ENCODE data around the gene ITPR1. TPM values are rescaled to one million over a fixed set of nuclear protein-coding genes. Genes with fewer than 3 reads are reported as not detected.

Gene ITPR1
- total RNA-seq, 4 donors from 2014 or later, result 9.5 to 24.1 (median 17.5) TPM

- H3K4me3 ChIP-seq (ENCODE audit: low read depth, poor library complexity, severe bottlenecking), result no peak overlapping the region
- intact Hi-C loops (cut with DNase I; ENCODE audit: low total_unique reads), result no loop called here
- no peak for DNase-seq (ENCODE audit: low spot score in 2 of 2)
- WGBS, 2 donors, result 85 to 92% methylated on average over 3 of the region's 3 CpGs
- TF ChIP-seq POLR2A (IDR thresholded peaks at IDR 0.05) (no peak), CTCF (IDR thresholded peaks at IDR 0.05) (no peak)
Measured at GRCh38 chr3:4614927-4615326, 121.8 kb downstream of the ITPR1 start.

- DNase-seq (ENCODE audit: low spot score in 2 of 2), result no peak
- H3K4me3 ChIP-seq (ENCODE audit: low read depth, poor library complexity, severe bottlenecking), result no peak overlapping the region
- TF ChIP-seq CTCF (IDR thresholded peaks at IDR 0.05) (no peak), POLR2A (IDR thresholded peaks at IDR 0.05) (no peak)
- intact Hi-C loops (cut with DNase I; ENCODE audit: low total_unique reads), result no loop called here
- WGBS, 2 donors, result 26 to 29% methylated on average over 3 of the region's 3 CpGs
Measured at GRCh38 chr3:4615750-4616149, 122.6 kb downstream of the ITPR1 start.

- H3K4me3 ChIP-seq (ENCODE audit: low read depth, poor library complexity, severe bottlenecking), result no peak overlapping the region
- intact Hi-C loops (cut with DNase I; ENCODE audit: low total_unique reads), result no loop called here
- DNase-seq (ENCODE audit: low spot score in 2 of 2), result no peak
- TF ChIP-seq POLR2A (IDR thresholded peaks at IDR 0.05) (no peak), CTCF (IDR thresholded peaks at IDR 0.05) (no peak)
- 86 to 87% methylated on average over 4 of the region's 4 CpGs for WGBS, 2 donors
Measured at GRCh38 chr3:4623421-4623999, 130.4 kb downstream of the ITPR1 start.

- intact Hi-C loops (cut with DNase I; ENCODE audit: low total_unique reads), result no loop called here
- no peak for TF ChIP-seq CTCF (IDR thresholded peaks at IDR 0.05)
- 82 to 83% methylated on average over 10 of the region's 10 CpGs for WGBS, 2 donors
- DNase-seq (ENCODE audit: low spot score in 2 of 2), result no peak
- no peak overlapping the region for H3K4me3 ChIP-seq (ENCODE audit: low read depth, poor library complexity, severe bottlenecking)
Measured at GRCh38 chr3:4627651-4628375, 134.7 kb downstream of the ITPR1 start.

- DNase-seq (ENCODE audit: low spot score in 2 of 2), result no peak
- TF ChIP-seq POLR2A (IDR thresholded peaks at IDR 0.05) (no peak), CTCF (IDR thresholded peaks at IDR 0.05) (no peak)
- intact Hi-C loops (cut with DNase I; ENCODE audit: low total_unique reads), result loop anchor here (5.0 kb wide), 1 partner anchor 277 kb away; no protein-coding TSS in a partner anchor
- H3K4me3 ChIP-seq (ENCODE audit: low read depth, poor library complexity, severe bottlenecking), result no peak overlapping the region
- WGBS, 2 donors, result 82 to 84% methylated on average over 9 of the region's 9 CpGs
Measured at GRCh38 chr3:4629095-4630007, 136.2 kb downstream of the ITPR1 start.
